ENCODE measurements around the gene STX16.
"Not testable (repeated sequence)": the region's sequence is repeated elsewhere in the genome, so short reads cannot be mapped to it uniquely, and the experiment has no call there.

Gene STX16

DNA sequence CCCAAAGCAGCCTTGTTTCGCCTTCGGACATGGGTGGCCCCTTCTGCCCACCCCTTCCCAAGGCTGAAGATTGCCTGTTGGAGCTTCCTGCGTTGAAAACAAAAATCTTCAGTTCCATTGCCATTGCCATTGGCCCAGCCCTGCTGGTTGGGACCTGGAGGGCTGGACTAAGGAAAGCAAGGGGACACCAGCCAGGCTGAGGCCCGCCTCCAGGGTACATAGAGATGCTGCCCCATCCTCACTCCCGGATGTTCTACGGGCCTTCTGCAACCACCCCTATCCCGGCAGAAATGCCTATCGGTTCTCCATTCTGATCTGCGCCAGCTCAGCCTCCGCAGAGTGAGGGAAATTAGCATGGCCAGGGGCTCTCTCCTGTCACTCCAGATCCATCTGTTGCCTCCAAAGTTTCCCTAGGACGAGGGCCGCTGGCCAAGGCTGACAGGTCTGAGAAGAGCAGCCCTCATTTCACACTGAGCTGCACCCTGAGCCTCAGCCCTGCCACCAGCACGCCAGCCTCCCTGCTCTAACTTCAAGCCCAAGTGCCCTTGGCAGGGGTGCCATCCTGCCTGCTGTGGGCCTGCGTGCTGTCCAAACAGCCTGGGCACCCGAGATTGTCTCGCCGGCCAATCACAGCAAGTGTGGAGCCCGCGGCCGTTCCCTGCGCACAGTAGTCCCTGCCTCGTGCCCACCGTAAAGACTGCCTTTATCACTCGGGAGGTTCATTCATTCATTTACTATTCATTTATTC lies 13.4 kb upstream of the STX16 start:
- DNase-seq: no peak

DNA sequence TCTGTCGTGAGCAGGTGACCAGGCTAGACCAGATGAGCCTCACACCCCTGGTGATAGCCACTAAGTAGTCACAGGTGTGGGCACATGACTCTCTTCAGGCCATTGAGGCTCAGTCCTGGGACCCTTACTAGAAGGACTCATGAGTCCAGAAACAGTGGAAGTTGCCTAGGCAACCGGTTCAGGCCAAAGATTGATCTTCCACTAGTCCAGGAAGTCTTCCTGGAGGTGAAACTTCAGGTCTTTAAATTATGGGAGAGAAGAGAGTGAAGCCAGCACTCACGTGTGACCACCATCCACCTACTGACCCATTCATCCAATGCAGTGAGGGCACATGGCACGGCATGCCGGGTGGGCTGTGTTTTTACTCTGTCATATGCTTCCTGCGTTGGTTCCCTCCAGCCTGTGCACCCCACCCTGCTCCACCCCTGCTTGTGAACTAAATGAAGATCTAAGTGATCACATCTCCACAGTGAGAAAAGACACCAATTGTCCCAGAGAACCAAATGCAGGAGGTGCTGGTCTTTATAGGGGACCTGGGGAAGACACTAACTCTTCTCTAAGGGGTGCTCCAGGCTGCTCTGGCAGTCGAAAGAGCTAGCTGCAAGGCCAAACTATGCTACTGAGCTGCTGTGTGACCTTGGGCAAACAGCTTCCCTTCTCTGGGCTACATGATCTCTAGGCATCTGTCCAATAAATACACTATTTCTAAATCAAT lies 12.5 kb upstream of the STX16 start:
- DNase-seq: no peak

DNA sequence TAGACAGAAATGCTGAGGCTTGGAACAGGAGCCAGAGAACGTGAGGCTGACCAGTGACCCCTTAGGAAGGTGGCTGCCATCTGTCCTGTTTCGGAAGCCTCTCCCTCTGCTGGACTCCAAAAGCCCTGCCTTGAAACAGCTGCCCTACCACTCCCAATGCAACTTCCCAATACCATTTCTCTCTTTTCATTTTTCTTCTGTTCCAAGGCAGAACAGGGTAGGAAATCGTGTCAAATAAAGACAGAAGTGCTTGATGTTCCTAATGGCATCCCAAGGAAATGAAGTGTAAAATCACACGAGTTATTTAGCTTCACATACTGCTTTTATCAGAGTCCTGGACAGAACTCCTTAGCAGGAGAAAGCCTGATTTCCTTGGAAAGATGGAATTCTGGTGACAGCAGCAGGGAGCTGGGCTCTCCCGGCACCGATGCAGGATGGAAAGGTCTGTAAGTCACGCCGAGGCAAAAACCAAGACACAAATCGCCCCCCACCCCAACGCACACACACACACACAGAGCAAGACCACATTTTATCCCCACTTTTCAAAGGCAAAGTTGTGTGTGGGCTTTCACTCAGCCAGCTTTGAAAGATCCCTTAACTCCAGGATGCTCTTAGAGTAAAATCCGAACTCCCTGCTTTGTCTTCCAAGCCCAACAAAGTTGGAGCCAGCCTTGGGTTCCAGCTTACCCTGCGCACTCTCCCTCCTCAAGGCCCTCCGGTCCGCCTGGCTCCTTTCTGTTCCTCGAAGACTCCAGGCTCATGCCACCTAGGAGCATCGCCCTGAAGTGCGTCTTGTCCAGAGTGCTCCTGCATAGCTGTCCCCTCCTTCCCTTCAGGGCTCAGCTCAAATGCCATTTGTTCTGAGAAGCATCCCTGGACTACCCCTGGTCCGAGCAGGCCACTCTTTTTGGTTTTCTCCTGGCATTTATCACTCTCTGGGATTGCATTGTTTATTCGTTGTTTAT lies 11.6 kb upstream of the STX16 start:
- no peak for DNase-seq

DNA sequence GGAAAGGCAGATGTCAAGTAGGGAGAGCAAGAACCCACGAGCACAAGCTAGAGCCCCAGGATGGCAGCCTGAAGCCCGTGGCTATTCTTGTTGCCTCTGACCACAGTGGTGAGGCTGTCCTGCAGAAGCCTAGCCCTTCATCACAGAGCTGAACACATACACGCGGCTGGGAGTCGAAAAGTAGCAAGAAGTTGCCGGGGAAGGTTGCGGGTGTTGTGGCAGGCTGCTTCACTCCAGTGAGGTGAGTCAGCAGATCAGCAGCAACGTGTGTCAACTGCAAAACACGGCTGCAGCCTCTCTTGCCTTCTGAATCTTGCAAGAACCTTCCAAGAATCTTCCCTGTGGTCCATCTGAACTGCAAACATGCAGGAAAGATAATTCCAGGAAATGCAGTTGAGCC lies 10.6 kb upstream of the STX16 start:
- DNase-seq: no peak

DNA sequence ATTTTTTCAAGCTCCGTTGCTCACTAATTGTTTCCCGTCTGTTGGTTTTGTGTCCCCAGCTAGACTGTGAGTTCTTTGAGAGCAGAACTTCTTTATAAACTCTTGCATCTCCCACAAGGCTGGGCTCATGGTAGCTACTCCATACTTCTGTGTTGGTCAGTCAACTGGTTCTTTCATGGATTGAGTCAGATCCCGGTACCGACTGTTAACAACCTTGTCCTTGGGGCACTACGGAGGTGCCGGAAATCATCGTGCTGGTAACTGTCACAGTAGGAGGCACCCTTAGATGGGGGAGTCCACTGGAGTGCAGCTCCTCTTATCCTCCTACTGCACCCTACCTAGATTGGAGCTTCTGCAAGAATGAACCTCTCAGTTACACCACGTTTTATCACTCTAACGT lies 8.6 kb upstream of the STX16 start:
- no peak for DNase-seq

DNA sequence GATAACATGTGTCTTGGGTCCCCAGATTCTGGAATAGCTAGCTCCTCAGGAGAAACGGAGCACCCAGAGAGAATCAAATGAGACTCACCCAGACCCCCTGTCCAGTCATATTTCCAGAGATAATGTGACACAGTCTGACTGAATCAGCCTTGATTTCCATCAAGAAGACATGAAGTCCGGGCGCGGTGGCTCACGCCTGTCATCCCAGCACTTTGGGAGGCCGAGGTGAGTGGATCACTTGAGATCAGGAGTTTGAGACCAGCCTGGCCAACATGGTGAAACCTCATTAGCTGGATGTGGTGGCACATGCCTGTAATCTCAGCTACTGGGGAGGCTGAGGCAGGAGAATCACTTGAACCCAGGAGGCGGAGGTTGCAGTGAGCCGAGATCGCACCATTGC lies 8.2 kb upstream of the STX16 start:
- DNase-seq: not testable (repeated sequence)

DNA sequence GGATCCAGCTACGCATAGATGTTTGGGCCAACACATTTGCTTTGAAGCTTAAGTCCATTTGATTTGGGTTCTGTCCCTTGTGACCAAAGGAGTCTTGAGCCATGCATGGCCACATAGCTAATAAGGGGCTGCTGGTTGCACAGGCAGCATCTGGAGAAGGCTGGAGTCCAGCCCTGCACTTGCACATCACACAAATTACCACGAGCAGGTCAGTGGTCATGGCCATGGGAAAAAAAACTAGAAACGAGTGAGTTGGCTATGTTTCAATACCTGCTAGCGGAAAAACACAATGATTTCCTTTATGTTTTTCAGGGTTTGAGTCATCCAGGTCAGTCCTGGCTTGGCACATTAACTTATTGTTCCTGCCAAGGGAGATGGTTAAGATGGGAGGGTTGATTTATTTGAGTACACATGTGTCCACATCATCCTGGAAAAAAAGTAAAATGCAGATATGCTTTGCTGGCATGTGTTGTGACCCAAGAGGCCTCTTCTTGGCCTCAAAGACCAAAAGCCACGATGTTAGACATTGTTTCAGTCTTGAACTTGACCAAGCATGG lies 5.6 kb upstream of the STX16 start:
- no peak for DNase-seq

DNA sequence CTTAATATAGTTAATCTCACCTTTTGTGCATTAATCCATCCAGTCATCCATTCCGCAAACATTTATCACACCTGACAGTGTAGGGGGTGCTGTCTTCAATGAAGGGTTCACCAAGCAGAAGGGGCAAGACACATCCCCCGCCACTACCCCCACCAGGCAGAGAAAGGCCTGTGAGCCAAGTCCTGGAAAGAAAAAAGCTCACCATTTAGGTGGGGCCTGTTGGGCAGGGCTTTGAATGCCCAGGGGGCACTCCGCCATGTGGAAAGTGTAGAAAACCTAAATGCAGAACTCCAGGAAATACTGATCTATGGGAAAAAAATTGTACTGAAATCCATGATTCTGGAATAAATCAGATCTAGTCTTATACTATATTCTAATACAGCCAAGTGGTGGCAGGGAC lies 4.8 kb upstream of the STX16 start:
- DNase-seq: no peak

DNA sequence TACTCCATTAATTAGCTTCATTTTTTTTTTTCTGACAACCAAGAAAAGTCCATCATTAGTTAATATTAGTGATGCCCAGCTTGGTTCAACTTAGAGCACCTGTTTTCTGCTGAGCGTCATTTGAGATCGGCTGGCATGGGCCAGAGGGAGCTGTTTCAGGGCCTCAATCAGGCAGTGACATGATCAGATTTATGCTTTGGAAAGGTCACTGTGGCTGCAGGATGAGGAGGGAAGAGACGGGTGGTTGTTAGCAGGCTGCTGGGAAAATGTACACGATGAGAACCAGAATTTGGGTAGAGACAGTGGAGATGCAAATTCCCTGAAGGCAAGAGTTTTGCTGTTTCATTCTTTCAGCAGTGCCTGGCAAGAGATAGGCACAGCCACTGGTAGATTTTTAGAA lies 4.4 kb upstream of the STX16 start:
- no peak for DNase-seq

DNA sequence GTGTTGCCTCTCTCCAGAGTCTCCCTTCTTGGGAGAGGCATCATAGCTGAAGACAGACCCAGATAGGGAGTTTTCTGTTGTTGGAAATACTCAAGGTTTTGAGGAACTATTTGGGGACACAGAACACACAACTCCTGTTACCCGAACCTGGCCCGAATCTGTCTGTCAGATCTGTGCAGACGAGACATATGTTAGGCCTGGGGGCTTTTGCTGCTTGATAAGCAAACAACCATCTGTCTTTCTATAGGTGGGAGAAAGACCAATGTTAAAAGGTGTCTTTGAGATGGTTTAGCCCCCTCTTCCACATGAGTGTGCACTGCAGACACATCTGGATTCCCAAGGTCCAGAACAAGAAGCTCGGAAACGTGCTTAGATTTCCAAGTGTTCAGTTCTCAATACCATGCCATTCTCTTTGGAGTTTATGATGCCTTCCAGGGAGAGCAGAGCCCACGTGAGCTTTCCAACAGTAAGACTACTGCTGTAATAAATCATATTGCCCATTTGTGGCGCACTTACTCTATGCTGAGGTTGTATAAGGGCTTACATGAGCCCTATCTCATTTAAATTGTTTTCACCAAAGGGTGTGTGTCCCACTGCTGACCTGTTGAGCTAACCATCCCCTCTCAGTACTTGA lies 3.8 kb upstream of the STX16 start:
- no peak for DNase-seq

DNA sequence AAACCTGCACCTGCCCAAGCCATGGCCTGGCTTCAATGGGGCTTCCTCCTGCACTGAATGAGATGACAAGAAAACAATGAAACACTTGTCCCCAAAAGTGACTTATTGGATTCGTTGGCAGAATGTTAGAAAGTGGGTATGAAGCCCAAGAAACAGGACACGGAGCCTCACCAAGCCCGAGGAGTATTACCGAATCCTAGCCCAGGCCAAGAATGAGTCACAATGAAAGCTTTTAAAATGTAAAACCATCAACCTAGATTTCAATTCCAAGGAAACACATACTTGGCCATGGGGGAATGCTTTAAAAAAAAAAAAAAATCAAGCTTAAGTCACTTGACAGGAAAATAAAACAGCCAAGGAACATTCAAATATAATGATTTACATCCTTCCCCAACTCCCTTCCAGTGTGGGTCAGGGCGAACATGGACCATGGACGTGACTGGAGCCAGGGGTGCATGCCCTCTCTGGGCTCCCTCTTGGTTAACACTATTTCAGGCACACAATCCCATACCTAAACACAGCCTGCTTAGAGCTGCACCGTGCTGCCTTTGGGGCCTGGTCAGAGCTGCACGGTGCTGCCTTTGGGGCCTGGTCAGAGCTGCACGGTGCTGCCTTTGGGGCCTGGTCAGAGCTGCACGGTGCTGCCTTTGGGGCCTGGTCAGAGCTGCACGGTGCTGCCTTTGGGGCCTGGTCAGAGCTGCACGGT lies 3.1 kb upstream of the STX16 start:
- no peak for DNase-seq

DNA sequence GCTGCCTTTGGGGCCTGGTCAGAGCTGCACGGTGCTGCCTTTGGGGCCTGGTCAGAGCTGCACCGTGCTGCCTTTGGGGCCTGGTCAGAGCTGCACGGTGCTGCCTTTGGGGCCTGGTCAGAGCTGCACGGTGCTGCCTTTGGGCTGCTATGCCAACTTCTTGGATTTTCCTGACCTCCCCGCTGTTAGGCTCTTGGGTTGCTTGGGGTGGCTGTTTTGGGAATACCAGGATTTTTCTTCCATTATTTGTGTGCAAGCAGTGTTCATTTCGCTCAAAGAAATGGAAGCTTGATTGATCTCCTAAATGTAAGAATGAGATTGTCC lies 2.6 kb upstream of the STX16 start:
- not testable (repeated sequence) for DNase-seq

DNA sequence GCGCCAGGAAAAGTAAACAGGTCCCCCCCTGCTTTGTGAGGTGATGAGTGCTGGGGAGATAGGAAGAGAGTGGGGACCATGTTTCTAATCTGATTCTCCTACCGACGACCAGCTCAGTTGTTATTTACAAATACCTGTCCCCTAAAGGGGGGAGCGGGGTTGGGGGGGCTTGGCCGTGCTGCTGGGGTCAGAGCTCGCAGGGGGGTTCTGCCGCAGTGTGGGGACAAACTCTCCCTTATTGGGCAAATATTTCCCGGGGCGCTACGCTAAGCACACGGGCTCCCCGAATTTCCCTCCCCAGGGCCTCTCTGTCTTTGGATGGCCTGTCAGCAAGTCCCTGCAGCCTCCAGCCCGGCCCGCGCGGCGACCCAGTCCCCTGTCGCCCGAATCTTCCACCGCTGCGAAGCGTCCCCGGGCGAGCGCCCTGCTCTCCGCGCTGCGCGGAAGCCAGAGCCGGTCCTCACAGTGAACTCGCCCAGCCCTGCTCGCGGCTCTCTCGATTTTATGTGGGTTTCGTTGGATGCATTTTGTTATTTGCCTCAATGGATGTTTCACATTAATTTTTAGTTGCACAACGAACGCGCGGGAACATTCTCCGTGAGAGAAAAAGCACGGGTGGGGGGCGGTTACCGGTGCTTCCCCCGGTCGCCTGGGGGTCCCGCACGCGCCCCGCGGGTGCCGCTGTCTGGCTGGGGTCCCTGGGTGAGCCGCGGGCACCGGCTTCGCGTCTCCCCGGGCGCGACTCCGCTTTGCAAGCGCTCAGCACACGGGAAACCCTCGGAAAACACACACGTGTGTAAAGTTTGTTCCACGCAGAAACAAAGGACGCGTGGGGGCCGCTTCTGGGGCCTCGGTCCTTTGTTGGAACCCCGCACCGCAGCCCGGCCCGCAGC lies 1.5 kb upstream of the STX16 start:
- DNase-seq: peak; percentile 20

DNA sequence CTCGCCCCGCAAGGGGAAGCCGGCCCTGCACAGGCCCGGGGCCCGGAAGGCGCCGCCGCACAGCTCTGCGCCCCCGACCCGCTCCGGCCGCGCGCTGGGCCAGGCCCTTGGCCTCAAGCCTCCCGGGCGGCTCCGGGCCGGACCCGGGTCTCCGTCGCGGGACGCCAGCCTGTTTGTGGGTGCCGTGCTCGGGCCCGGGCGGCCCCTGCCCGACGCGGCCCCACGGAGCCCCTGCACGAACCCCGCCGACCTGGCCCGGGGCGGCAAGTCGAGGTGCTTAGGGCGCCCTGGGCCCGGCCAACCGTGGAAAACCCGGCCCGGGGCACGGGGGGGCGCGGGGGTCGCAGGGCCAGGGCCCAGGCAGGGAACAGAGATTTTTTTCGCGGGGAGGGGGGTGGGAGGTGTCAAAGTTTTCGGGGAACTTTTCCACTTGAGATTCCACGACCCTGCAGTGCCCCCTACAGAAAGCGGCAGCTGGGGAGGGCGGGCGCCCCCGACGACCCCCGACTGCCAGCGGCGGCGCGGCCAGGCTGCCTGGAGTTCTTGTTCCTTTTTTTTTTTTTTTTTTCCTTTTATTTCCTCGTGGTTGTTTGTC lies 805 bp upstream of the STX16 start:
- DNase-seq: peak; percentile 33

DNA sequence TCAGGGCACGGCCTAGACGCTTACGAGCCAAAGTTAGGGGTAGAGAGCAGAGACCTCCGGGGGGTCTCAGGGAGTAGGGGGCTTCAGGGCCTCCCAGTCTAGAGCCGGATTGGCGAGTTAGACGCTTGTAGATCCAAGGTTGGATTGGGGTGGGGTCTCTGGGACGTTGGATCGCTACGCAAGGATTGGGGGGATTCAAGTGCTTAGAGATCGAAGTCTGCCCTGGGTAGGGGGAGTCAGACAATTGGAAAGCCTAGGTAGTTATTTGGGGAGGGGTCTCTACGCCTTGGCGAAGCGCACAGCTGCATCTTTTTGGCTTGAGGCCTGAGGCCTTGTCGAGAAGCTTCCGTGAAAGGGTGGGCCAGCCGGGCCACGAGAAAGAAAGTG lies 469 bp downstream of the STX16 start:
- no peak for DNase-seq

DNA sequence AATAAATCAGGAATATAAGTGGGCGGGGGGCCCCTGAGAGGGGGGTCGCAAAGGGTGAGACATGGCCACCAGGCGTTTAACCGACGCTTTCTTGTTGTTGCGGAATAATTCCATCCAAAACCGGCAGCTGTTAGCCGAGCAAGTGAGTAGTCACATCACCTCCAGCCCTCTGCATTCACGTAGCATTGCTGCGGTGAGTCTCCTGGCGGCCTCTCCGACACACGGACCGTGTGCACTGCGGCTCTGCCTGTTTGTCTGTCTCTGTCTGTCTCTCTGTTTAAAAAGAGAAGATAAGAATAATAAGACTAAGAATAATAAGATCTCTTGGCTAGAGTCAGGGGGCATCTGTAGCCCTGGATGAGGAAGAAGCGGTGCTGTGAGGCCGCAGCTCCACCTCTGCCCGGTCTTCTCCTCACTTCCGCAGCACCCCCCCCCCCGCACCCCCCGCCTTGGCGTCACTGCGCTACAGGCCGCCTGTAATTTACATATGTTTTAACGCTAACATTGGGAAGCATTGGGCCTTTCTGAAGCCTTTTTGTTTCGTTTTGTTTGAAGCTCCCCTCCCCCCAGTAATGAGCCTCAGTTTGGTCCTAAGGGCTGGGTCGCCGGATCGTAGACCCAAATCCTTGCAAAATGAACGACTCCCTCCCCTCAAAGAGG lies 993 bp downstream of the STX16 start:
- DNase-seq: peak; percentile 83

DNA sequence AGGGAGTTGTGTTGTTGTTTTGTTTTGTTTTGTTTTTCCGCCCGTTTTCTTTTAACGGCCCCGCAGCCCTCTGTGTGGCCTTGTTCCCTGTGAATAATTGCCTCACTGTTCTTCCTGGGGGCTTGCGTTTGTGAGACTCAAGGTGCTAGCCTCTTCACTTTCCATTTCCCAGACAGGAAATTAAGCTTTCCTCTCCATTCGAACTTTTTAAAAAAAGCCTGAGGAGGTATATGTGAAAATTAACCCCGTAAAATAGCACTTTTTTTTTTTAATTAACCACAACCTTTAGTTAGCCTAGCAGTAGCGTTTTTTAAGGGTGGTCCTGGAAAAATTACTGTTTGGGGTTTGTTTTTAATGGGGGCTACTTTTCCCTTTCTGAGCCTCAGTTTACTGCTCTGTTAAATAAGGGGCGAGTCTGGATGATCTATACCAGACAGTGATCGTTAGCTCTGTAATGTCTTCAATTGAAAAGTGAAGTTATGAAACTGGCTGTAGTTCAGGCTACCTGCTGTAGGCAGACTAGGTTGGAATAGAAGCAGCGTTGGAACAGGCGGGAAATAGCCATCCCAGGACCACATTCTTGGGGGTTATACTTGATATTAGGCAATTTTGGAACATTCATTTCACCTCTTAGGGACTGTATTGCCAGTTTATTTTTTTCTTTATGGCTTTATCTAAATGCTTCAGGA lies 1.7 kb downstream of the STX16 start:
- no peak for DNase-seq

DNA sequence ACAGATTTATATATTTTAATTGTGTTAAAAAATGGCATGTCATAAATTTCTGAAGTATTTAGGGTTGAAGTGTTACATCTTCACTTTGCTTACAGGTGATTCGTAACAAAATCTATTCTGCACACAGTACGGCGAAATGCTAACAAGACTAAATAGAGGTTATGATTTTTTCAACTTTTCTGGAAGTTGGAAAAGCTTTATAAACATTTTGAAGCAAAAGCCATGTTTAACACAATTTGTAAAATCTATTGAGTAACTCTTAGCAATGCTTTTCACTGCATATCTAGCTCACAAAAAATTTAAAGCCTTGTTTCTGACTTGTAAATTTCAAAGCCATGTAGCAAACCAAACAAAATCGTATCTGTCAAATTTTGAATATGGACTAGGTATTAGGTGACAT lies 3.3 kb downstream of the STX16 start:
- DNase-seq: no peak

DNA sequence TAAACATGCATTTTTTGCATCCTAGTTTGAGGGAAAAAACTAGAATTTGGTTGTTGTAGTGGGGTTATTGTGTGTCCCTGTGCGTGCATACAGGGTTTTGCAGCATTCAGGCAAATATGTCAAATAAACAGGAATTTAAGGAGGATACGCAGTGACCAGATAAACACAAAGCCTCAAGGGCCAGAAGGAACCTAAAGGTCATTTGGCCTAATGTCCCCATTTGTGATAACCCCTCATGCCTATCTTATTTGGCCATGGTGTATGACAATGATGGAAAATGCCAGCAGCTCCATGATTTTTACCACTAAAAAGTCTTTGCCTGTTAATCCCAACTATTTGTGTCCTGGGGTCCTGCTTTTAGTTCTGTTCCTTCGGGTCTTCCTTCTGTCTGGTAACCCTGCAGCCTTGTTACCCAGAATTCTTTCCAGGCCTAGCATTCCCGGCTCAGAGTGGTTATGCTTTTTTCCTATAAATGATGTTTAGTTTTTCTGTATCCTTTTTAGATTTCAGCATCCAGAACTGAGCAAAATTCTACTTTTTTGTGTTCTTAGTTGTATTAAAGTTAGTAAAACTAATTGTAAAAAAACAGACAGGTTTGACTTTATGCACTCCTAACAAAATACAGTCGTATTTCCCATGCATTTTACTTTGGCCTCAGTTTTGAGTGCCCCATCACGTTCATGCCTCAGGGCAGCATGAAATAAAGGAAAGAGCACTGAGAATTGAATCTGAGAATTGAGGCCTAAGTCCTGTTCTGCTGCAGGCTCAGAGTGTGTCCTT lies 4.4 kb downstream of the STX16 start:
- DNase-seq: no peak
